ENCODE results near the gene CYB561D2.
"Not testable (repeated sequence)": the region's sequence is repeated elsewhere in the genome, so short reads cannot be mapped to it uniquely, and the experiment has no call there.

The CYB561D2 gene

GRCh38 chr3:50350527-50351322, at the start of gene CYB561D2, which contains the start of gene NPRL2:
Gene CYB561D2, plus strand, starts transcription at chr3:50350862. Its CDS starts 572 bp downstream, at chr3:50351434.
Gene NPRL2, minus strand, starts transcription at chr3:50350775. Its CDS starts 123 bp downstream, at chr3:50350652.
- peak; percentile 96 for DNase-seq

- peak; percentile 31 for DNase-seq
These were observed 48.3 kb upstream of the CYB561D2 start for GRCh38 chr3:50302095-50303012.

- DNase-seq, result peak; percentile 61
These were observed 47.4 kb upstream of the CYB561D2 start, which contains the start of gene HYAL1 for GRCh38 chr3:50303013-50303815. Gene HYAL1, minus strand, starts transcription at chr3:50303574. Its CDS starts 618 bp downstream, at chr3:50302956.

GRCh38 chr3:50304601-50305000, 46.1 kb upstream of the CYB561D2 start:
- DNase-seq, result no peak

GRCh38 chr3:50312041-50312440, 38.6 kb upstream of the CYB561D2 start:
- not testable (repeated sequence) for DNase-seq

- DNase-seq, result no peak
These were observed 36.3 kb upstream of the CYB561D2 start for GRCh38 chr3:50314342-50314741.

- DNase-seq, result peak; percentile 21
These were observed 35.8 kb upstream of the CYB561D2 start for GRCh38 chr3:50314816-50315215.

GRCh38 chr3:50316657-50317242, 33.9 kb upstream of the CYB561D2 start:
- peak; percentile 37 for DNase-seq

GRCh38 chr3:50317300-50317699, 33.4 kb upstream of the CYB561D2 start:
- DNase-seq, result peak; percentile 38

GRCh38 chr3:50318163-50318562, 32.5 kb upstream of the CYB561D2 start:
- peak; percentile 26 for DNase-seq

- DNase-seq, result peak; percentile 35
These were observed 32.0 kb upstream of the CYB561D2 start for GRCh38 chr3:50318615-50319014.

GRCh38 chr3:50319181-50319893, 31.3 kb upstream of the CYB561D2 start:
- no peak for DNase-seq

- no peak for DNase-seq
These were observed 30.6 kb upstream of the CYB561D2 start for GRCh38 chr3:50319894-50320625.

GRCh38 chr3:50320853-50321335, 29.8 kb upstream of the CYB561D2 start:
- peak; percentile 87 for DNase-seq

- peak; percentile 92 for DNase-seq
These were observed 29.1 kb upstream of the CYB561D2 start for GRCh38 chr3:50321336-50322114.

GRCh38 chr3:50322115-50322385, 28.6 kb upstream of the CYB561D2 start:
- DNase-seq, result no peak

GRCh38 chr3:50322386-50323091, 28.1 kb upstream of the CYB561D2 start, which contains the start of gene HYAL2:
Gene HYAL2, minus strand, starts transcription at chr3:50322745. Its CDS starts 2,256 bp downstream, at chr3:50320489.
- DNase-seq, result peak; percentile 64

GRCh38 chr3:50323092-50323600, 27.5 kb upstream of the CYB561D2 start:
- DNase-seq, result peak; percentile 64
